HepG2 (cell line): ENCODE data around the gene CBLN3. TPM values are rescaled to one million over a fixed set of nuclear protein-coding genes. Genes with fewer than 3 reads are reported as not detected.

Experiments
- BHLHE40 ChIP-seq: IDR thresholded peaks from 2 replicates; pipeline ENCODE4 v1.6.1; 2011; ENCODE audit warnings: low read length, improper control_type of control experiment
- CREB3 ChIP-seq: sonication (generic); formaldehyde crosslinking; IDR thresholded peaks from 2 replicates; pipeline ENCODE4 v1.5.0; 2020; ENCODE audit warnings: missing genetic modification reagents
- DZIP1 ChIP-seq: sonication (generic); formaldehyde crosslinking; IDR thresholded peaks from 2 replicates; pipeline ENCODE4 v1.5.0; 2020; ENCODE audit warnings: mild to moderate bottlenecking, missing genetic modification reagents
- ETV6 ChIP-seq: sonication (generic); formaldehyde crosslinking; conservative IDR thresholded peaks from 2 replicates; pipeline ENCODE4 v1.4.0; 2020; ENCODE audit warnings: missing genetic modification reagents
- FOXM1 ChIP-seq: sonication (generic); formaldehyde crosslinking; IDR thresholded peaks from 2 replicates; pipeline ENCODE4 v1.5.0; 2020; ENCODE audit warnings: missing genetic modification reagents
- HNF4A ChIP-seq: sonication (generic); formaldehyde crosslinking; IDR thresholded peaks from 2 replicates; pipeline ENCODE4 v1.4.0; 2020; ENCODE audit warnings: missing genetic modification reagents
- KDM6A ChIP-seq: IDR thresholded peaks from 2 replicates; pipeline ENCODE4 v1.6.1; 2016; ENCODE audit warnings: low read depth
- KMT2A ChIP-seq: sonication (generic); formaldehyde crosslinking; IDR thresholded peaks from 2 replicates; pipeline ENCODE4 v1.4.0; 2020; ENCODE audit warnings: missing genetic modification reagents
- MIER2 ChIP-seq: IDR thresholded peaks from 2 replicates; pipeline ENCODE4 v1.6.1; 2016; ENCODE audit warnings: missing biosample characterization, missing genetic modification reagents
- NRL ChIP-seq: sonication (generic); formaldehyde crosslinking; IDR thresholded peaks from 2 replicates; pipeline ENCODE4 v1.5.0; 2020; ENCODE audit warnings: missing genetic modification reagents, mild to moderate bottlenecking, moderate library complexity, borderline replicate concordance
- SIN3A ChIP-seq: IDR thresholded peaks from 2 replicates; pipeline ENCODE4 v1.6.1; 2011; ENCODE audit warnings: low read depth, mild to moderate bottlenecking, control low read depth, low read length, borderline replicate concordance
- U2AF1 ChIP-seq: fragments of 200-400 bp; formaldehyde crosslinking; optimal IDR thresholded peaks from 2 replicates; pipeline ENCODE3; 2017; ENCODE audit warnings: mild to moderate bottlenecking, low read depth, low read length
- ZC3H4 ChIP-seq: sonication (generic); formaldehyde crosslinking; IDR thresholded peaks from 2 replicates; pipeline ENCODE4 v1.4.0; 2020; ENCODE audit warnings: missing genetic modification reagents, borderline replicate concordance
- ZFP90 ChIP-seq: sonication (generic); formaldehyde crosslinking; IDR thresholded peaks from 2 replicates; pipeline ENCODE4 v1.8.0; 2022; ENCODE audit warnings: missing genetic modification reagents, mild to moderate bottlenecking, inconsistent platforms, borderline replicate concordance
- ZNF543 ChIP-seq: sonication (generic); formaldehyde crosslinking; IDR thresholded peaks from 2 replicates; pipeline ENCODE4 v1.4.0; 2020; ENCODE audit warnings: mild to moderate bottlenecking, missing genetic modification reagents
- ZNF784 ChIP-seq: sonication (generic); formaldehyde crosslinking; IDR thresholded peaks from 2 replicates; pipeline ENCODE4 v1.5.1; 2020; ENCODE audit warnings: missing genetic modification reagents, mild to moderate bottlenecking, borderline replicate concordance
- polyA plus RNA-seq, 8 experiments: library from polyadenylated mRNA; depleted of rRNA in 3 of 8; stranded (reverse) in 7 of 8; unstranded in 1 of 8; fragments of >200 nt; fragmentation: Illumina TruSeq in 4 of 8; extraction: Trizol in 4 of 8; gene quantifications; 2 replicates each; pipeline versions ENCODE4 v1.2.1 to v1.2.3, GENCODE V29; 2011 to 2016; ENCODE audit warnings: low read depth in 4 of 8, missing spikeins in 1 of 8, mixed read lengths in 1 of 8; ENCODE audit not compliant: insufficient read depth in 1 of 8
- total RNA-seq, 5 experiments: library from RNA; depleted of rRNA; stranded (reverse); fragments of >200 nt; fragmentation: Illumina TruSeq; extraction: Trizol; gene quantifications; 2 replicates each; pipeline ENCODE4 v1.2.3, GENCODE V29; 2016; ENCODE audit warnings: low read depth in 1 of 5
- TF ChIP-seq, protein P1 (sequence below): sonication (generic); formaldehyde crosslinking; IDR thresholded peaks from 2 replicates; pipeline ENCODE4 v1.8.0; 2023; ENCODE audit warnings: mild to moderate bottlenecking, missing genetic modification reagents
- TF ChIP-seq, protein P2 (sequence below): sonication (generic); formaldehyde crosslinking; IDR thresholded peaks from 2 replicates; pipeline ENCODE4 v1.5.1; 2020; ENCODE audit warnings: mild to moderate bottlenecking, missing genetic modification reagents
- TF ChIP-seq, protein P3 (sequence below): sonication (generic); formaldehyde crosslinking; IDR thresholded peaks from 2 replicates; pipeline ENCODE4 v1.4.0; 2020; ENCODE audit warnings: mild to moderate bottlenecking, missing genetic modification reagents
- TF ChIP-seq, protein P4 (sequence below): sonication (generic); formaldehyde crosslinking; IDR thresholded peaks from 2 replicates; pipeline ENCODE4 v1.5.0; 2020; ENCODE audit warnings: missing genetic modification reagents, mild to moderate bottlenecking, borderline replicate concordance

CBLN3 gene
- total and polyA plus RNA-seq, 2 of the 13 experiments (the other 11 are each of a cell fraction or from before 2014, with no cell fraction given), result 0.66 to 0.98 TPM

DNA sequence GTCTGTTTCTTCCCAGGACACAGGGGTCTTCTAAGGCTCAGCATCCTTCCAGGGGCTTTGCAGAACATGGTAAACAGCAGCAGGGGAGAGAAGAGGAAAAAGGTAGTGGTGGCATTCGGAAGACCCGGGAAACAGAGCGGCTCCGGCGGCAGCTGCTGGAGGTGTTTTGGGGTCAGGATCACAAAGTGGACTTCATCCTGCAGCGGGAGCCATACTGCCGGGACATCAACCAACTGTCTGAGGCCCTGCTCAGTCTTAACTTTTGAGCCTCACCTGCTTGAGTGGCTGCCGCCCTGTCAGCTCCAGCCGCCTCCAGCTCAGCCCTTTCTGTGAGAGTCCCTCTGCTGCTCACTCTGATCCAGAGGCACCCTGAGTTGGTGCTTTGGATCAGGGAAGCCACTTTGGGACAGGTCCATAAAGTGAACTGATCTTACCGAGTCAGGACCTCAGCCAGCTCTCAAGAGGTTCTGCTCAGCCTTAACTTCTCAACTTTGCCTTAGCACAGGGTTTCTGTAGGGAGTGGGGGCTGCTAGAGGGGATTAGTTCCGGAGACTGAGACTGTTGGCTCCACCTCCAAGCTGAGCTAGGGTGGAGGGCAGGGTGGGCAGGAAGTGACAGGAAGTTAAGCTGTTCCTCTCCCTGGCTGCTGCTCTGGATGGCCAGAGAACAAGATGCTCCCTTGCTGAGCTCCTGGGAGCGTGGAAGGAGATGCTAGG is 7.7 kb upstream of the CBLN3 start (continued):
- TF ChIP-seq KMT2A (CRISPR knock-in tag) (0 out of 2 replicates have a peak, but pooled peaks have one; percentile 14), SIN3A (no peak), NRL (CRISPR knock-in tag) (peak; percentile 85; the same call in 1 of the 2 replicates), U2AF1 (no peak), ETV6 (CRISPR knock-in tag) (no peak), MIER2 (CRISPR knock-in tag) (no peak), ZNF784 (no peak), CREB3 (CRISPR knock-in tag) (no peak), FOXM1 (CRISPR knock-in tag) (0 out of 2 replicates have a peak, but pooled peaks have one; percentile 50), HNF4A (no peak), BHLHE40 (no peak), DZIP1 (no peak), ZFP90 (CRISPR knock-in tag) (no peak), KDM6A (CRISPR knock-in tag) (no peak), ZC3H4 (CRISPR knock-in tag) (0 out of 2 replicates have a peak, but pooled peaks have one; percentile 57), ZNF543 (no peak)
- TF ChIP-seq, protein P1, sequence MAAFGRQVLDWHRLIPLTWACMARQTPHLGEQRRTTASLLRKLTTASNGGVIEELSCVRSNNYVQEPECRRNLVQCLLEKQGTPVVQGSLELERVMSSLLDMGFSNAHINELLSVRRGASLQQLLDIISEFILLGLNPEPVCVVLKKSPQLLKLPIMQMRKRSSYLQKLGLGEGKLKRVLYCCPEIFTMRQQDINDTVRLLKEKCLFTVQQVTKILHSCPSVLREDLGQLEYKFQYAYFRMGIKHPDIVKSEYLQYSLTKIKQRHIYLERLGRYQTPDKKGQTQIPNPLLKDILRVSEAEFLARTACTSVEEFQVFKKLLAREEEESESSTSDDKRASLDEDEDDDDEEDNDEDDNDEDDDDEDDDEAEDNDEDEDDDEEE (CRISPR knock-in tag), result no peak
- TF ChIP-seq, protein P2, sequence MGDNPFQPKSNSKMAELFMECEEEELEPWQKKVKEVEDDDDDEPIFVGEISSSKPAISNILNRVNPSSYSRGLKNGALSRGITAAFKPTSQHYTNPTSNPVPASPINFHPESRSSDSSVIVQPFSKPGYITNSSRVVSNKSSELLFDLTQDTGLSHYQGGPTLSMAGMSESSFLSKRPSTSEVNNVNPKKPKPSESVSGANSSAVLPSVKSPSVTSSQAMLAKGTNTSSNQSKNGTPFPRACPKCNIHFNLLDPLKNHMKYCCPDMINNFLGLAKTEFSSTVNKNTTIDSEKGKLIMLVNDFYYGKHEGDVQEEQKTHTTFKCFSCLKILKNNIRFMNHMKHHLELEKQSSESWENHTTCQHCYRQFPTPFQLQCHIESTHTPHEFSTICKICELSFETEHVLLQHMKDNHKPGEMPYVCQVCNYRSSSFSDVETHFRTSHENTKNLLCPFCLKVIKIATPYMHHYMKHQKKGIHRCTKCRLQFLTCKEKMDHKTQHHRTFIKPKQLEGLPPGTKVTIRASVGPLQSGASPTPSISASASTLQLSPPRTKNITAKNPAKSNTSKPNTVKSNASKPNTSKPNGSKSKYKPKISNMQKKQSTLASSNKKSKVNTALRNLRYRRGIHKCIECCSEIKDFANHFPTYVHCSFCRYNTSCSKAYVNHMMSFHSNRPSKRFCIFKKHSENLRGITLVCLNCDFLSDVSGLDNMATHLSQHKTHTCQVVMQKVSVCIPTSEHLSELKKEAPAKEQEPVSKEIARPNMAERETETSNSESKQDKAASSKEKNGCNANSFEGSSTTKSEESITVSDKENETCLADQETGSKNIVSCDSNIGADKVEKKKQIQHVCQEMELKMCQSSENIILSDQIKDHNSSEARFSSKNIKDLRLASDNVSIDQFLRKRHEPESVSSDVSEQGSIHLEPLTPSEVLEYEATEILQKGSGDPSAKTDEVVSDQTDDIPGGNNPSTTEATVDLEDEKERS (CRISPR knock-in tag), result no peak
- TF ChIP-seq, protein P3, sequence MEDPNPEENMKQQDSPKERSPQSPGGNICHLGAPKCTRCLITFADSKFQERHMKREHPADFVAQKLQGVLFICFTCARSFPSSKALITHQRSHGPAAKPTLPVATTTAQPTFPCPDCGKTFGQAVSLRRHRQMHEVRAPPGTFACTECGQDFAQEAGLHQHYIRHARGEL (CRISPR knock-in tag), result 0 out of 2 replicates have a peak, but pooled peaks have one; percentile 10
- TF ChIP-seq, protein P4, sequence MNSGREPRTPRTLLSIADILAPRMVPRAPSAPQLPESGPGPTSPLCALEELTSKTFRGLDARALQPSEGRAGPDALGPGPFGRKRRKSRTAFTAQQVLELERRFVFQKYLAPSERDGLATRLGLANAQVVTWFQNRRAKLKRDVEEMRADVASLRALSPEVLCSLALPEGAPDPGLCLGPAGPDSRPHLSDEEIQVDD (CRISPR knock-in tag), result no peak
